ENCODE measurements around the gene C5orf22. TPM values are rescaled to one million over a fixed set of nuclear protein-coding genes. Genes with fewer than 3 reads are reported as not detected.

Gene C5orf22
- total RNA-seq, 4 donors from 2014 or later = 5.6 to 31.0 (median 18.3) TPM

- no peaks in the 10 kb centered on the region for H3K9me3 ChIP-seq
- TF ChIP-seq CTCF (IDR thresholded peaks at IDR 0.05) (no peak), POLR2A (IDR thresholded peaks at IDR 0.05) (no peak)
- no peak overlapping the region for H3K27ac ChIP-seq
- H3K27me3 ChIP-seq = no peaks in the 10 kb centered on the region
- no peaks in the 10 kb centered on the region for H3K36me3 ChIP-seq
- no peak for DNase-seq
- intact Hi-C loops (cut with DNase I; ENCODE audit: low total_unique reads) = no loop called here
- no peak overlapping the region for H3K4me3 ChIP-seq
- no peaks in the 10 kb centered on the region for H3K4me1 ChIP-seq
These were observed 36.8 kb upstream of the C5orf22 start for GRCh38 chr5:31495336-31495735.

- Histone ChIP-seq H3K4me1 (no peaks in the 10 kb centered on the region), H3K27ac (no peak overlapping the region), H3K4me3 (no peak overlapping the region), H3K9me3 (no peaks in the 10 kb centered on the region), H3K27me3 (no peaks in the 10 kb centered on the region), H3K36me3 (no peaks in the 10 kb centered on the region)
- TF ChIP-seq POLR2A (IDR thresholded peaks at IDR 0.05) (no peak), CTCF (IDR thresholded peaks at IDR 0.05) (no peak)
- intact Hi-C loops (cut with DNase I; ENCODE audit: low total_unique reads) = no loop called here
- DNase-seq = no peak
These were observed 35.8 kb upstream of the C5orf22 start for GRCh38 chr5:31496301-31496700.

GRCh38 chr5:31496891-31497290, 35.2 kb upstream of the C5orf22 start:
- H3K9me3 ChIP-seq = no peaks in the 10 kb centered on the region
- H3K36me3 ChIP-seq = no peaks in the 10 kb centered on the region
- no peak overlapping the region for H3K4me3 ChIP-seq
- no peak for DNase-seq
- intact Hi-C loops (cut with DNase I; ENCODE audit: low total_unique reads) = no loop called here
- H3K27me3 ChIP-seq = no peaks in the 10 kb centered on the region
- H3K27ac ChIP-seq = no peak overlapping the region
- no peak for TF ChIP-seq CTCF (IDR thresholded peaks at IDR 0.05)
- no peak for TF ChIP-seq POLR2A (IDR thresholded peaks at IDR 0.05)
- no peaks in the 10 kb centered on the region for H3K4me1 ChIP-seq

- Histone ChIP-seq H3K27me3 (no peaks in the 10 kb centered on the region), H3K36me3 (no peaks in the 10 kb centered on the region), H3K9me3 (no peaks in the 10 kb centered on the region), H3K4me1 (no peaks in the 10 kb centered on the region), H3K4me3 (no peak overlapping the region), H3K27ac (no peak overlapping the region)
- DNase-seq = no peak
- intact Hi-C loops (cut with DNase I; ENCODE audit: low total_unique reads) = no loop called here
- no peak for TF ChIP-seq POLR2A (IDR thresholded peaks at IDR 0.05)
- TF ChIP-seq CTCF (IDR thresholded peaks at IDR 0.05) = no peak
These were observed 31.8 kb upstream of the C5orf22 start for GRCh38 chr5:31500256-31500655.

- DNase-seq = no peak
- Histone ChIP-seq H3K9me3 (no peaks in the 10 kb centered on the region), H3K27me3 (no peaks in the 10 kb centered on the region), H3K4me3 (no peak overlapping the region), H3K27ac (no peak overlapping the region), H3K36me3 (no peaks in the 10 kb centered on the region), H3K4me1 (no peaks in the 10 kb centered on the region)
- TF ChIP-seq CTCF (IDR thresholded peaks at IDR 0.05) (no peak), POLR2A (IDR thresholded peaks at IDR 0.05) (no peak)
- intact Hi-C loops (cut with DNase I; ENCODE audit: low total_unique reads) = no loop called here
These were observed 29.6 kb upstream of the C5orf22 start for GRCh38 chr5:31502506-31502905.
